Neutrophil (primary cell): ENCODE data around the gene NFE2L2.

Experiments
- H3K27ac ChIP-seq: fragments of 200-600 bp; sonication (generic); 2 replicates; pipeline ENCODE4 v1.5.1; 2016; ENCODE audit warnings: mild to moderate bottlenecking, moderate library complexity
- H3K27me3 ChIP-seq: fragments of 200-600 bp; sonication (generic); 2 replicates; pipeline ENCODE4 v1.6.0; 2016; ENCODE audit warnings: mild to moderate bottlenecking
- H3K36me3 ChIP-seq: fragments of 200-600 bp; sonication (generic); 2 replicates; pipeline ENCODE4 v1.5.1; 2017
- H3K4me1 ChIP-seq, 2 experiments: fragments of 200-600 bp in 1 of 2; sonication (generic) in 1 of 2; 1 replicate in 1 of 2; 2 replicates in 1 of 2; pipeline versions ENCODE4 v1.5.1 to v1.6.1; 2013 to 2016; ENCODE audit warnings: low read depth in 1 of 2, low read length in 1 of 2, mild to moderate bottlenecking in 1 of 2, moderate library complexity in 1 of 2; ENCODE audit not compliant: control insufficient read depth in 1 of 2, insufficient read depth in 1 of 2
- H3K4me3 ChIP-seq, 2 experiments: fragments of 200-600 bp in 1 of 2; sonication (generic) in 1 of 2; 1 replicate in 1 of 2; 2 replicates in 1 of 2; pipeline ENCODE4 v1.5.1; 2013 to 2016; ENCODE audit warnings: low read depth in 1 of 2, low read length in 1 of 2, mild to moderate bottlenecking in 1 of 2, moderate library complexity in 1 of 2
- H3K9me3 ChIP-seq: fragments of 200-600 bp; sonication (generic); 2 replicates; pipeline ENCODE4 v1.5.1; 2016
- TF ChIP-seq, protein P1 (sequence below): fragments of 200-600 bp; sonication (generic); IDR thresholded peaks from 2 replicates; pipeline ENCODE4 v1.5.1; 2016; ENCODE audit warnings: antibody characterized with exemption

The NFE2L2 gene

DNA sequence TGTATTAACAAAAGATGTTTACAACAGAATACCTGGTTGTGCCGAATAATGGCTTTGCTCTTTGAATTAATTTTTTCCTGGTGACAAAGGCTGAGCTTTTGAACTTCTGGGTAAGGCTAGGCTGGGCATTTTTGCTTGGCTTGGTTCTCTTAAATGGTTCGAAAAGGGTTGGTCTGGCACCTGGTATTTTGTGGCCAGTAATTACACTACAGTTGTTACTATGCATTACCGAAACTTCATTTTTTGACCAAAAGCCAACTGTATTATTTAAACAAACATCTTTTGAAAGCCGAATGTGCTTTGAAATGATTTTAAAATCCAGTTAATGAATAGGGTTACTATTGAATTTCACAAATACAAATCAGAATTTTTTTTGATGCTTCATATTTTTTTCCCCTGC lies 19.4 kb upstream of the NFE2L2 start:
- no peaks in the 10 kb centered on the region for H3K9me3 ChIP-seq
- no peaks in the 10 kb centered on the region for H3K27me3 ChIP-seq
- peaks cover 33 to 34% of the 10 kb centered on the region in 2 experiments for H3K4me1 ChIP-seq
- TF ChIP-seq, protein P1, sequence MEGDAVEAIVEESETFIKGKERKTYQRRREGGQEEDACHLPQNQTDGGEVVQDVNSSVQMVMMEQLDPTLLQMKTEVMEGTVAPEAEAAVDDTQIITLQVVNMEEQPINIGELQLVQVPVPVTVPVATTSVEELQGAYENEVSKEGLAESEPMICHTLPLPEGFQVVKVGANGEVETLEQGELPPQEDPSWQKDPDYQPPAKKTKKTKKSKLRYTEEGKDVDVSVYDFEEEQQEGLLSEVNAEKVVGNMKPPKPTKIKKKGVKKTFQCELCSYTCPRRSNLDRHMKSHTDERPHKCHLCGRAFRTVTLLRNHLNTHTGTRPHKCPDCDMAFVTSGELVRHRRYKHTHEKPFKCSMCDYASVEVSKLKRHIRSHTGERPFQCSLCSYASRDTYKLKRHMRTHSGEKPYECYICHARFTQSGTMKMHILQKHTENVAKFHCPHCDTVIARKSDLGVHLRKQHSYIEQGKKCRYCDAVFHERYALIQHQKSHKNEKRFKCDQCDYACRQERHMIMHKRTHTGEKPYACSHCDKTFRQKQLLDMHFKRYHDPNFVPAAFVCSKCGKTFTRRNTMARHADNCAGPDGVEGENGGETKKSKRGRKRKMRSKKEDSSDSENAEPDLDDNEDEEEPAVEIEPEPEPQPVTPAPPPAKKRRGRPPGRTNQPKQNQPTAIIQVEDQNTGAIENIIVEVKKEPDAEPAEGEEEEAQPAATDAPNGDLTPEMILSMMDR: no peak
- H3K4me3 ChIP-seq: no peak overlapping the region
- no peaks in the 10 kb centered on the region for H3K36me3 ChIP-seq
- no peak overlapping the region for H3K27ac ChIP-seq

DNA sequence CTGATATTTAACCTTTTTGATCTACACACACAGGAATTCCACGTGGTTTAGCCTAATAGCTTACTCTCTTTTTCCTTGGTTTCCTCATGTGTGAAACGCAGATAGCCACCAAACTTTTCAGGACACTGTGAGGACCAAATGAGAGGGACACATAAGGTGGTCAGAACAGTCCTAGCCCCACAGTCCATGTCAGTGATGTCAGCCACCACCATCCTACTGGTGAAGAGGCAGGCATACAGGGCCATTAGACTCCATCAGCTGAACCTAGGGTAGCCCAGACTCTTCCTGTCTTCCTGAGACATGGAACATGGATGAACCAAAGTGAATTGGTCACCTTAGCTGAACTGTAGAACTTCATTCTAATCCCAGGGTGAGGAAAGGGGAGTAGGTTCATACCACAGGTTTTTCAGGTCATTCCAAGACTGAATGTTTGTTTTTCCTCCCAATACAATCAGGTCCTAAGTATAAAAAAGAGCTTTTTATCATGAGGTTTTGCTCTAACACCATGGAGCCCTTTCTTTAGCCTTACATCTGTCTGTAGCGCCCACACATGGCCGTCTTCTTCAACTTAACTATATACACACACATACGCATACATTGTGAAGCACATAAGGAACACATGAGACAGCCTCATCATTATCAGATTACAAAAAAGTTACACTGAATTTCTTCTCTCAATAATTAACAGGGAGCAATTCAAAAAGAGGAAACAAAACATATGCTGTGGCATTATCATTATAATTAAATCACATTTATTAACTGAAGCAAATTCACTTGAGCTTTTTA lies 18.5 kb upstream of the NFE2L2 start:
- peaks cover 33 to 34% of the 10 kb centered on the region in 2 experiments for H3K4me1 ChIP-seq
- no peak overlapping the region for H3K4me3 ChIP-seq
- TF ChIP-seq, protein P1: no peak
- no peak overlapping the region for H3K27ac ChIP-seq
- no peaks in the 10 kb centered on the region for H3K36me3 ChIP-seq
- H3K27me3 ChIP-seq: no peaks in the 10 kb centered on the region
- H3K9me3 ChIP-seq: no peaks in the 10 kb centered on the region

DNA sequence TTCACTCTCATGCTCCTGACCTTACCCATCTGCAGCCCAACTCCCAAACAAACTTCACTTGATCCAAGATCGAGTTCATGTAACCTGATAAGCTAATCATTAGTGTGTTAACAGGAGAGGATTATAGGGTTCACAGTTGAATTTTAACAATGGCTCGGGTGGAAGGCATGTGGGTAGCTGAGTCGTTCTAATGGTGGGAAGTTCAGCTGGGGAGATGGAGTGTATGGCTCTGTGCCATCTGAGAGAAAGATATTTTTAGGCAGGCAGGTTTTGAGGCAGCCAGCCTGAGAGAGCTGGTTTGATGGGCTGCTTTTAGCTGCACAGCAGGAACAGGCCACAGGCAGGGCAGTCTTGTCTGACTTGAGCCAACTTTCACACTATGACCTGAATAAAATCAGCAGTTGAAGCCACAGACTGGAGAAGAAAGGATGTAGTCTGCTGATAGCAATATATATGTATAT lies 17.7 kb upstream of the NFE2L2 start:
- Histone ChIP-seq H3K27ac (peak overlapping the region; percentile 71), H3K4me3 (no peak overlapping the region), H3K4me1 (peaks cover 33 to 34% of the 10 kb centered on the region in 2 experiments), H3K9me3 (no peaks in the 10 kb centered on the region), H3K36me3 (no peaks in the 10 kb centered on the region), H3K27me3 (no peaks in the 10 kb centered on the region)
- TF ChIP-seq, protein P1: no peak

DNA sequence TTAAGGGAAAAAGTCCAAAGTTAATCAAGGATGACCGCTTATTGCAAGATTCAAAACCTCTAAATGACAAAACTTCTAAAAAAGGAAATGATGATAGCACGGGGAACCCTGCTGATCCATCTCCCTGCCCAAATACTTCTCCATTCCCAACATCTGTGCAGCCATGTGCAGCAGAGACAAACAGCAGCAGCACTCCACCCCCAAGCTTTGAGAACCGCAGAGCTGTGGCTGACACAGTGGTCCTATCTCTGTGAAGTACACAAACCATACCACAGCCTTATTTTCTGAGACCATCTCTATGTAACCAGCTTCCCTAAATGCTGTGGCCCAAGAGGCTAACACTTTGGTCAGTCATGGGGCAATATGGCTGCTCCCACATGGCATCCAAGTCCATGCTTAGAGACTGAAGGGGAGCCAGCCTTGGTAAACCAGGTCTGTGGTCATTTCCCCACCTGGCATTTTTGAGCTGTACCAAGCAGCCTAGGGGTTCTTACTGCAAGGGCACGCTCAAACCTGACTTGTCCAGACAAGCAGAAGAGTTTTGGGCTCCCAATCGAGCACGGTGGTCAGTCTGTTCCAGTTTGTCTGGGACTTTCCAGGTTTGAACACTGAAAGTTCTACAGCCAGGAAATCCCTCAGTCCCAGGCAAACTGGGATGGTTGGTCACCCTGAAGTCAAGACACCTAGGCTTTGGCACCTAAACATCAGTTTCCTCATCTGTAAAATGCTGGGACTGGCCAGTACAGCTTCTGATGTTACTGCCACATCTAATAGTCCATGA lies 17.1 kb upstream of the NFE2L2 start:
- H3K27ac ChIP-seq: peak overlapping the region; percentile 71
- peaks cover 33 to 34% of the 10 kb centered on the region in 2 experiments for H3K4me1 ChIP-seq
- TF ChIP-seq, protein P1: no peak
- H3K4me3 ChIP-seq: peak overlapping the region in 1 of 2 experiments; percentile 11
- no peaks in the 10 kb centered on the region for H3K27me3 ChIP-seq
- no peaks in the 10 kb centered on the region for H3K9me3 ChIP-seq
- no peaks in the 10 kb centered on the region for H3K36me3 ChIP-seq

DNA sequence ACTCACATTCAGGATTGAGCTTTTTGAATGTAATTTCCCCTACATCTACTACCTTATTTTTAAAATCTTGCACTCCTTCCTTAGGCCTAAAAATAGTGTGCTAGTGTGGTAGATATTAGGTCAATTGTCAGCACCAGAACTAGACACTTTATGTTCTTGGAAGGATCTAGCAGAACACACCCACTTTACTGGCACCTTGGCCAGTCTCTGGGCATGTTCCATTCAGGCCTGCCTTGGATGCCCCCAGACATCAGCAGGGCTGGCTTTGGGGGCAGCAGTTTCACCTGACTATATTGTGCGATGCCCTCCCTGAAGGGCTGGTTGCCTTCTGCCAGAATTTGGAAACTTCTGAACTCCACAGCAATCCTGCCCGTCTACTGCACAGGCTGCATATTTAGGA lies 15.3 kb upstream of the NFE2L2 start:
- Histone ChIP-seq H3K27ac (peak overlapping the region; percentile 54), H3K27me3 (no peaks in the 10 kb centered on the region), H3K9me3 (no peaks in the 10 kb centered on the region), H3K4me3 (no peak overlapping the region), H3K36me3 (no peaks in the 10 kb centered on the region), H3K4me1 (peaks cover 27 to 32% of the 10 kb centered on the region in 2 experiments)
- TF ChIP-seq, protein P1: no peak
